Mesenchymal stem cell (in vitro differentiated cells and primary cell): Measurements from ENCODE around the gene ABCD1.
A peak's percentile ranks its signal among the peaks of the same experiment; 100 is the strongest.

Source experiments
- DNase-seq: peaks from one replicate; pipeline ENCODE4 v3.0.0-alpha.2; 2013
- H2AFZ ChIP-seq: one replicate; pipeline ENCODE4 v1.6.1; 2013; ENCODE audit warnings: low read depth, mild to moderate bottlenecking, control low read depth, inconsistent platforms, low read length, moderate library complexity
- H2AK5ac ChIP-seq: 2 replicates; pipeline ENCODE4 v1.6.1; 2013; ENCODE audit warnings: low read length, moderate library complexity, mild to moderate bottlenecking, inconsistent platforms; ENCODE audit not compliant: severe bottlenecking
- H2BK120ac ChIP-seq: one replicate; pipeline ENCODE4 v1.6.1; 2013; ENCODE audit warnings: low read depth, mild to moderate bottlenecking, inconsistent platforms, low read length, moderate library complexity
- H2BK12ac ChIP-seq, 2 experiments: one replicate each; pipeline ENCODE4 v1.6.1; 2013; ENCODE audit warnings: inconsistent platforms in 2 of 2, low read length in 2 of 2, mild to moderate bottlenecking in 2 of 2, moderate library complexity in 2 of 2, control low read depth in 1 of 2
- H2BK15ac ChIP-seq: one replicate; pipeline ENCODE4 v1.6.1; 2013; ENCODE audit warnings: mild to moderate bottlenecking, low read depth, inconsistent platforms; ENCODE audit not compliant: poor library complexity, severe bottlenecking
- H2BK5ac ChIP-seq: 2 replicates; pipeline ENCODE4 v1.6.1; 2013; ENCODE audit warnings: low read depth, mild to moderate bottlenecking, low read length, control low read depth, inconsistent platforms; ENCODE audit not compliant: poor library complexity, severe bottlenecking
- H3K14ac ChIP-seq, 2 experiments: one replicate each; pipeline ENCODE4 v1.6.1; 2013; ENCODE audit warnings: inconsistent platforms in 2 of 2, low read length in 2 of 2, control low read depth in 1 of 2, mild to moderate bottlenecking in 1 of 2, moderate library complexity in 1 of 2
- H3K18ac ChIP-seq, 2 experiments: one replicate each; pipeline ENCODE4 v1.6.1; 2013; ENCODE audit warnings: inconsistent platforms in 2 of 2, low read length in 2 of 2, control low read depth in 1 of 2, low read depth in 1 of 2, mild to moderate bottlenecking in 1 of 2
- H3K23ac ChIP-seq, 2 experiments: one replicate each; pipeline ENCODE4 v1.6.1; 2013; ENCODE audit warnings: inconsistent platforms in 2 of 2, low read length in 2 of 2, mild to moderate bottlenecking in 2 of 2, moderate library complexity in 2 of 2, control low read depth in 1 of 2
- H3K27ac ChIP-seq: 2 replicates; pipeline ENCODE4 v1.5.1; 2013; ENCODE audit warnings: mild to moderate bottlenecking, moderate library complexity, low read length, control low read depth, inconsistent platforms; ENCODE audit not compliant: poor library complexity, severe bottlenecking
- H3K27me3 ChIP-seq, 2 experiments: 2 replicates each; pipeline versions ENCODE4 v1.6.1 to v1.7.0; 2013; ENCODE audit warnings: low read length in 2 of 2, mild to moderate bottlenecking in 2 of 2, moderate library complexity in 2 of 2, control low read depth in 1 of 2, inconsistent platforms in 1 of 2; ENCODE audit not compliant: control insufficient read depth in 1 of 2, insufficient read depth in 1 of 2
- H3K36me3 ChIP-seq, 2 experiments: 2 replicates each; pipeline versions ENCODE4 v1.6.1 to v1.7.0; 2013; ENCODE audit warnings: low read length in 2 of 2, control low read depth in 1 of 2, inconsistent platforms in 1 of 2, low read depth in 1 of 2, mild to moderate bottlenecking in 1 of 2; ENCODE audit not compliant: insufficient read depth in 2 of 2, control insufficient read depth in 1 of 2
- H3K4ac ChIP-seq, 2 experiments: one replicate each; pipeline ENCODE4 v1.6.1; 2013; ENCODE audit warnings: inconsistent platforms in 2 of 2, low read length in 2 of 2, mild to moderate bottlenecking in 2 of 2, moderate library complexity in 2 of 2, control low read depth in 1 of 2, low read depth in 1 of 2
- H3K4me1 ChIP-seq: 2 replicates; pipeline ENCODE4 v1.6.1; 2013; ENCODE audit warnings: low read depth, low read length, control low read depth; ENCODE audit not compliant: control insufficient read depth, insufficient read depth
- H3K4me2 ChIP-seq: 2 replicates; pipeline ENCODE4 v1.6.1; 2013; ENCODE audit warnings: low read length, mild to moderate bottlenecking, inconsistent platforms; ENCODE audit not compliant: poor library complexity, severe bottlenecking
- H3K4me3 ChIP-seq, 2 experiments: 2 replicates each; pipeline versions ENCODE4 v1.5.1 to v1.7.0; 2013; ENCODE audit warnings: low read length in 2 of 2, mild to moderate bottlenecking in 2 of 2, control low read depth in 1 of 2, low read depth in 1 of 2; ENCODE audit not compliant: insufficient read depth in 1 of 2
- H3K79me1 ChIP-seq: replicated peaks from 2 replicates; pipeline ENCODE4 v1.6.1; 2013; ENCODE audit warnings: mild to moderate bottlenecking, control low read depth, low read length, inconsistent platforms; ENCODE audit not compliant: poor library complexity, severe bottlenecking
- H3K9ac ChIP-seq: 2 replicates; pipeline ENCODE4 v1.7.0; 2013; ENCODE audit warnings: mild to moderate bottlenecking, low read length, moderate library complexity
- H3K9me3 ChIP-seq: 2 replicates; pipeline ENCODE4 v1.7.0; 2013; ENCODE audit warnings: mild to moderate bottlenecking, low read length; ENCODE audit not compliant: control insufficient read depth
- H4K8ac ChIP-seq: one replicate; pipeline ENCODE4 v1.6.1; 2013; ENCODE audit warnings: inconsistent platforms, mild to moderate bottlenecking, low read length, moderate library complexity
- H4K91ac ChIP-seq: one replicate; pipeline ENCODE4 v1.6.1; 2013; ENCODE audit warnings: mild to moderate bottlenecking, low read length, inconsistent platforms
- WGBS: methylation state at CpG from one replicate; pipeline ENCODE4 v1.1.7; 2013; ENCODE audit warnings: mixed read lengths; 5-methylcytosine and 5-hydroxymethylcytosine counted together

Gene ABCD1

DNA sequence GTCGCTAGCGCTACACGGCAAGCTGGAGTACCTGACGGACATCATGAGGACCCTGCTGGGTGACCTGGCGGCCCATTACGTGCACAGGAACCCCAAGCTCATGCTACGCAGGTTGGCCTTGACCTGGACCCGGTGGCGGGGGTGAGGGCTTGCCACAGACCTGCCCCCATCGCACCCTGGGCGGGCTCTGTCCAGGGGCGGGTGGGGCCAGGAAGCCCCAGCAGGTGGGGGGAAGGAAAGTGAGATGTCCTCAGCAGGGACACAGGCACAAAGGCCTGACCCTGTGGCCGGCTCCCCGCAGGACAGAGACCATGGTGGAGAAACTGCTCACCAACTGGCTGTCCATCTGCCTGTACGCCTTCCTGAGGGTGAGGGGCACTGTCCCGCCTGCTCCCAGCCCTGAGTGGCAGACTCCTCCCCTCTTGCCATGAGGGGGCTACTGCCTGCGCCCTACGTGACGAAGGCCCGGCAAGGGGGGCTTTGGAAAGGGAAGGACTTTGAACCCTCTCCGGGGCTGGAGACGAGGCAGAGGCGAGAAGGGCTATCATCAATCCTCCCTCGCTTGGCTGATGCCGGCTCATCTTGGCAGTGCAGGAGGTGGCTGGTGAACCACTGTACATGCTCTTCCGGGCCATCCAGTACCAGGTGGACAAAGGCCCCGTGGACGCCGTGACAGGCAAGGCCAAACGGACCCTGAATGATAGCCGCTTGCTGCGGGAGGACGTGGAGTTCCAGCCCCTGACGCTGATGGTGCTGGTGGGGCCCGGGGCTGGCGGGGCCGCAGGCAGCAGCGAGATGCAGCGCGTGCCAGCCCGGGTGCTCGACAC is 50.9 kb downstream of the ABCD1 start:
- H3K4me2 ChIP-seq: no peak overlapping the region
- no peak overlapping the region for H3K9ac ChIP-seq
- no peak overlapping the region for H2AK5ac ChIP-seq
- 96% methylated on average over 32 of the region's 42 CpGs for WGBS
- no peak overlapping the region for H3K18ac ChIP-seq
- H3K4me3 ChIP-seq: no peak overlapping the region
- H3K79me1 ChIP-seq: no peaks in the 10 kb centered on the region
- H3K4me1 ChIP-seq: no peaks in the 10 kb centered on the region
- DNase-seq: no peak
- H2BK12ac ChIP-seq: no peak overlapping the region
- no peak overlapping the region for H3K4ac ChIP-seq
- no peak overlapping the region for H2BK120ac ChIP-seq
- no peak overlapping the region for H3K27ac ChIP-seq
- H4K91ac ChIP-seq: no peak overlapping the region
- H3K9me3 ChIP-seq: no peaks in the 10 kb centered on the region
- H4K8ac ChIP-seq: no peak overlapping the region
- no peak overlapping the region for H2BK5ac ChIP-seq
- H3K14ac ChIP-seq: no peak overlapping the region
- no peak overlapping the region for H2AFZ ChIP-seq
- H3K23ac ChIP-seq: no peak overlapping the region
- no peak overlapping the region for H2BK15ac ChIP-seq
- peaks cover 3 to 76% of the 10 kb centered on the region in 2 experiments for H3K36me3 ChIP-seq
- peaks cover 0 to 5% of the 10 kb centered on the region in 2 experiments for H3K27me3 ChIP-seq

GRCh38 chrX:153776120-153776599 is 51.5 kb downstream of the ABCD1 start:
- no peak overlapping the region for H3K14ac ChIP-seq
- H4K91ac ChIP-seq: no peak overlapping the region
- no peak overlapping the region for H2AK5ac ChIP-seq
- H3K79me1 ChIP-seq: no peaks in the 10 kb centered on the region
- no peak overlapping the region for H2BK120ac ChIP-seq
- H3K27me3 ChIP-seq: peaks cover 0 to 5% of the 10 kb centered on the region in 2 experiments
- H2BK15ac ChIP-seq: no peak overlapping the region
- H2AFZ ChIP-seq: no peak overlapping the region
- H3K18ac ChIP-seq: no peak overlapping the region
- no peak for DNase-seq
- H4K8ac ChIP-seq: no peak overlapping the region
- no peak overlapping the region for H3K9ac ChIP-seq
- 90% methylated on average over 4 of the region's 20 CpGs for WGBS
- H3K4me1 ChIP-seq: no peaks in the 10 kb centered on the region
- H3K4me3 ChIP-seq: no peak overlapping the region
- H2BK12ac ChIP-seq: no peak overlapping the region
- no peak overlapping the region for H3K23ac ChIP-seq
- no peak overlapping the region for H2BK5ac ChIP-seq
- no peak overlapping the region for H3K27ac ChIP-seq
- no peak overlapping the region for H3K4ac ChIP-seq
- no peak overlapping the region for H3K4me2 ChIP-seq
- H3K36me3 ChIP-seq: peaks cover 0 to 70% of the 10 kb centered on the region in 2 experiments
- no peaks in the 10 kb centered on the region for H3K9me3 ChIP-seq

GRCh38 chrX:153776611-153777045 is 52.0 kb downstream of the ABCD1 start:
- no peak overlapping the region for H3K14ac ChIP-seq
- H3K9me3 ChIP-seq: no peaks in the 10 kb centered on the region
- H2AFZ ChIP-seq: no peak overlapping the region
- H3K18ac ChIP-seq: no peak overlapping the region
- no peak overlapping the region for H2BK12ac ChIP-seq
- 100% methylated on average over 1 of the region's 22 CpGs for WGBS
- H2AK5ac ChIP-seq: no peak overlapping the region
- H3K27ac ChIP-seq: no peak overlapping the region
- H2BK5ac ChIP-seq: no peak overlapping the region
- no peak overlapping the region for H3K9ac ChIP-seq
- H3K4me2 ChIP-seq: no peak overlapping the region
- H3K36me3 ChIP-seq: peaks cover 0 to 65% of the 10 kb centered on the region in 2 experiments
- no peak overlapping the region for H3K4me3 ChIP-seq
- no peak overlapping the region for H4K91ac ChIP-seq
- no peaks in the 10 kb centered on the region for H3K4me1 ChIP-seq
- DNase-seq: no peak
- H3K23ac ChIP-seq: no peak overlapping the region
- H3K27me3 ChIP-seq: peaks cover 0 to 5% of the 10 kb centered on the region in 2 experiments
- H2BK120ac ChIP-seq: no peak overlapping the region
- no peak overlapping the region for H4K8ac ChIP-seq
- peak overlapping the region; percentile 36 for H2BK15ac ChIP-seq
- no peaks in the 10 kb centered on the region for H3K79me1 ChIP-seq
- no peak overlapping the region for H3K4ac ChIP-seq

DNA sequence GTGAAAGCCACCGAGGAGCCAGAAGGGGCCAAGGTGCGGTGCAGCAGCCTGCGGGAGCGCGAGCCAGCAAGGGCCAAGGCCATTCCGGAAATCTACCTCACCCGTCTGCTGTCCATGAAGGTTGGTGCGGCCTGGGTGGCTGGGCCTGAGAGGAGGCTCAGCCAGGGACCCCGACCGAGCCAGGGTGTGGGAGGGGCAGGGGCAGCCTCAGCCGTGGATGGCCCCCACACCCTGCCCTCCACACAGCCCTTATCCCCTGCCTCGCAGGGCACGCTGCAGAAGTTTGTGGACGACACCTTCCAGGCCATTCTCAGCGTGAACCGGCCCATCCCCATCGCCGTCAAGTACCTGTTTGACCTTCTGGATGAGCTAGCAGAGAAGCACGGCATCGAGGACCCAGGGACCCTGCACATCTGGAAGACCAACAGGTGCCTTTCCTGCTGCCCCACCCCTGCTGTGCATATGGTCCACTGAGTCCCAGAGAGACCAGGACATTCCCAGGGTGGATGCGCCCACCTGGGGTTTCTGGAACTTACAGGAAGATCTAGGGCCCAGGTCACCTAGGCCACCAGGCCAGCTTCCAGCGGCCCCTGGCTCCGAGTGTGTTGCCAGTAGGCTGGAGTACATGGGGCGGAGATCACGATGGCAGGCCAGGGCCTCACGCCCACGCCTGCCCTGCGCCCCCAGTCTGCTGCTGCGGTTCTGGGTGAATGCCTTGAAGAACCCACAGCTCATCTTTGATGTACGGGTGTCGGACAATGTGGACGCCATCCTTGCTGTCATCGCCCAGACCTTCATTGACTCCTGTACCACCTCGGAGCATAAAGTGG is 52.8 kb downstream of the ABCD1 start:
- H3K4me3 ChIP-seq: no peak overlapping the region
- H2BK12ac ChIP-seq: no peak overlapping the region
- peaks cover 0 to 60% of the 10 kb centered on the region in 2 experiments for H3K36me3 ChIP-seq
- H3K4me1 ChIP-seq: no peaks in the 10 kb centered on the region
- 93% methylated on average over 30 of the region's 34 CpGs for WGBS
- no peak overlapping the region for H2BK5ac ChIP-seq
- no peak overlapping the region for H2BK15ac ChIP-seq
- peaks cover 0 to 5% of the 10 kb centered on the region in 2 experiments for H3K27me3 ChIP-seq
- H3K4ac ChIP-seq: no peak overlapping the region
- H3K27ac ChIP-seq: no peak overlapping the region
- no peak overlapping the region for H3K14ac ChIP-seq
- no peak overlapping the region for H2BK120ac ChIP-seq
- H4K91ac ChIP-seq: no peak overlapping the region
- no peaks in the 10 kb centered on the region for H3K9me3 ChIP-seq
- no peak overlapping the region for H3K18ac ChIP-seq
- no peak overlapping the region for H4K8ac ChIP-seq
- H2AFZ ChIP-seq: no peak overlapping the region
- H2AK5ac ChIP-seq: no peak overlapping the region
- DNase-seq: no peak
- H3K23ac ChIP-seq: no peak overlapping the region
- no peaks in the 10 kb centered on the region for H3K79me1 ChIP-seq
- no peak overlapping the region for H3K9ac ChIP-seq
- no peak overlapping the region for H3K4me2 ChIP-seq
